C4-2B (cell line): ENCODE measurements around the gene SAMMSON.

Experiments used
- H3K27ac ChIP-seq: fragments of 450-650 bp; 2 replicates; pipeline ENCODE4 v1.5.1; 2017
- CTCF ChIP-seq: fragments of 450-650 bp; conservative IDR thresholded peaks from 2 replicates; pipeline ENCODE4 v1.5.1; 2017; ENCODE audit warnings: mild to moderate bottlenecking
- ZFX ChIP-seq: fragments of 450-650 bp; IDR thresholded peaks from 2 replicates; pipeline ENCODE4 v1.6.1; 2017

The SAMMSON gene

GRCh38 chr3:70069557-70069956 is 70.0 kb downstream of the SAMMSON start:
- no peak overlapping the region for H3K27ac ChIP-seq
- TF ChIP-seq CTCF (no peak), ZFX (no peak)

- H3K27ac ChIP-seq: no peak overlapping the region
- TF ChIP-seq ZFX (no peak), CTCF (no peak)
These were observed 71.6 kb downstream of the SAMMSON start for GRCh38 chr3:70071138-70071537.

GRCh38 chr3:70072180-70072579 is 72.6 kb downstream of the SAMMSON start:
- no peak overlapping the region for H3K27ac ChIP-seq
- TF ChIP-seq ZFX (no peak), CTCF (no peak)

- no peak overlapping the region for H3K27ac ChIP-seq
- TF ChIP-seq CTCF (no peak), ZFX (no peak)
These were observed 73.2 kb downstream of the SAMMSON start for GRCh38 chr3:70072754-70073153.

GRCh38 chr3:70075101-70075500 is 75.6 kb downstream of the SAMMSON start:
- TF ChIP-seq ZFX: no peak
- TF ChIP-seq CTCF: no peak
- no peak overlapping the region for H3K27ac ChIP-seq

GRCh38 chr3:70076396-70076795 is 76.9 kb downstream of the SAMMSON start:
- TF ChIP-seq CTCF (no peak), ZFX (no peak)
- no peak overlapping the region for H3K27ac ChIP-seq

GRCh38 chr3:70078778-70079177 is 79.2 kb downstream of the SAMMSON start:
- TF ChIP-seq CTCF (no peak), ZFX (no peak)
- H3K27ac ChIP-seq: no peak overlapping the region
